HG03521 (cell line): ENCODE results near the gene VPS39.
A peak's percentile ranks its signal among the peaks of the same experiment; 100 is the strongest.
"Not testable (repeated sequence)": the region's sequence is repeated elsewhere in the genome, so short reads cannot be mapped to it uniquely, and the experiment has no call there.

Source experiments
- ATAC-seq: cut with Tn5 transposase; IDR thresholded peaks from one replicate; pipeline ENCODE4 v1.9.1; 2021; ENCODE audit warnings: mild to moderate bottlenecking, moderate library complexity; ENCODE audit not compliant: unreplicated experiment

VPS39 gene, protein sequence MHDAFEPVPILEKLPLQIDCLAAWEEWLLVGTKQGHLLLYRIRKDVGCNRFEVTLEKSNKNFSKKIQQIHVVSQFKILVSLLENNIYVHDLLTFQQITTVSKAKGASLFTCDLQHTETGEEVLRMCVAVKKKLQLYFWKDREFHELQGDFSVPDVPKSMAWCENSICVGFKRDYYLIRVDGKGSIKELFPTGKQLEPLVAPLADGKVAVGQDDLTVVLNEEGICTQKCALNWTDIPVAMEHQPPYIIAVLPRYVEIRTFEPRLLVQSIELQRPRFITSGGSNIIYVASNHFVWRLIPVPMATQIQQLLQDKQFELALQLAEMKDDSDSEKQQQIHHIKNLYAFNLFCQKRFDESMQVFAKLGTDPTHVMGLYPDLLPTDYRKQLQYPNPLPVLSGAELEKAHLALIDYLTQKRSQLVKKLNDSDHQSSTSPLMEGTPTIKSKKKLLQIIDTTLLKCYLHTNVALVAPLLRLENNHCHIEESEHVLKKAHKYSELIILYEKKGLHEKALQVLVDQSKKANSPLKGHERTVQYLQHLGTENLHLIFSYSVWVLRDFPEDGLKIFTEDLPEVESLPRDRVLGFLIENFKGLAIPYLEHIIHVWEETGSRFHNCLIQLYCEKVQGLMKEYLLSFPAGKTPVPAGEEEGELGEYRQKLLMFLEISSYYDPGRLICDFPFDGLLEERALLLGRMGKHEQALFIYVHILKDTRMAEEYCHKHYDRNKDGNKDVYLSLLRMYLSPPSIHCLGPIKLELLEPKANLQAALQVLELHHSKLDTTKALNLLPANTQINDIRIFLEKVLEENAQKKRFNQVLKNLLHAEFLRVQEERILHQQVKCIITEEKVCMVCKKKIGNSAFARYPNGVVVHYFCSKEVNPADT

DNA sequence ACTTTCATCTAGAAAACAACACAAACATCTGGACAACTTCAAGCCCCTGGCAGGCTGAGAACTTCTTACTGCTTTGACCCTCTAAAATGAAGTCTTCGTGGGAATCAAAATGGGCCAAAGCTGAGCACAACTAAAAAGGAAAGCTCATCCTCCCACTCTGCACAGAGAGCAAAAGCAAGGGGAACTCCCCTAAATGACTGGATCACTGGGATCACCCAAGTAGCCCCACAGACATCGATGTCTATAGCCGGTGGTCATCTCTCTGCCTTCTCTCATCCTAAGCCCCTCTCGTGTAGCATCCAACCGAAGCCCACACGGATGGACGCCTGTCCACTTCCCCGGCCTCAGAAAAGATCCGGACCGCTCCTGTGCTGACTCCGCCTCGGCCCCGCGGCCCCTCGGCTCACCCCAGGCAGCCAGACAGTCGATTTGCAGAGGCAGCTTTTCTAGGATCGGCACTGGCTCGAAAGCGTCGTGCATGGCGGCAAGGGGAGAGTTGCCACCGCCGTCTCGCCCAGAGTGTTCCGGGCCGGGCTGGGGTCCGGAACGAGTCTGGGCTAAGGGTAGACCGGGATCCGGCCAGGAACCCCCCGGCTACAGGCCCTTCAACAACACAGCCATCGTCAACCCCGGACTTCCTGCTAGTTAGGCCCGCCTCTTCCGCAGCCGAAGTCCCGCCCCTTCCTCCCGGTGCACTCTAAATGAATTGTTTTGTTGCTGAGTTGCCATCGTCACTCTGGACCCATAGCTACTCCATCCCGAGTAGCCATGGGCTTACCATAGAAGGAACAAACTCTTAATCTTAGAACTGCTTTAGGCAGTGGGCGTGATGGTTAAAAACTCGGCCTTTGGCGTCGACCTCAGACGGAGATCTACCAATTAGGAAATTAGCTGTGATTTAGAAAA lies at the start of gene VPS39:
TSS of gene VPS39 (minus strand) at position 631 of the 906 bp plus-strand sequence. CDS start at position 480, 151 bp downstream.
- peak; percentile 89 for ATAC-seq

DNA sequence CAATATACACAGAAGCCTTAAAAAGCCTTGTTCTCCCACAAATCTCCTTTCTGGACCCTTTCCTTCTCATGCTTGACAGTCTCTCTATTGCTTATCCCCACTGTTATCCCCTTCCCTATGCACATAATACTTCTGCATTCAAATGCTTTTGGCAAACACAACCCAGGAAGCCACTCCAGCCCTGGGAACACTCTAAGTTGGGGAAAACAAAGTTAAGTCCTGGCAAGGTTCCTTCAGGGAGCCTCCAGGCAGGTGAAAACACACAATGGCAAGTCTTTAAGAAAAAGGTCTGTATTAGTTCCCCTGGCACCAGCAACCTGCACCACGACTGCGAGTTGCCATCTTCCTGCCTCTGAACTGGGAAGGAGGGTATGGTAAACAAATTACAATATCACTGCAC lies 45.2 kb upstream of the VPS39 start:
- ATAC-seq, result no peak

DNA sequence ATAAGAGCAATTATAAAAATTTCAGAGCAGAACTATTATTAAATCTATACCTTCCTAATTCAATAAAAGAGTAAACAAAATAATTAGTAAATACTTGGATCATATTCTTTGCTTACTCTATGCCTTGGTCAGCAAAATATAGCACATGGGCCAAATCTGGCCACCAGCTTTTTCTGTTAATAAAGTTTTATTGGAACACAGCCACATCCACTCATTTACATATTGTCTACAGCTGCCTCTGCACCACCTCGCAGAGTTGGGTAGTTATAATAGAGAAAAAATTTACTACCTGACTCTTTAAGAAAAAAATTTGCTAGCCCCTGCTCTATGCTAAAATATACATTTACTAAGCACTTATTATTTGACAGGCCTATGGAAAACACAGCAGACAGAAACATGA lies 32.7 kb upstream of the VPS39 start:
- no peak for ATAC-seq

DNA sequence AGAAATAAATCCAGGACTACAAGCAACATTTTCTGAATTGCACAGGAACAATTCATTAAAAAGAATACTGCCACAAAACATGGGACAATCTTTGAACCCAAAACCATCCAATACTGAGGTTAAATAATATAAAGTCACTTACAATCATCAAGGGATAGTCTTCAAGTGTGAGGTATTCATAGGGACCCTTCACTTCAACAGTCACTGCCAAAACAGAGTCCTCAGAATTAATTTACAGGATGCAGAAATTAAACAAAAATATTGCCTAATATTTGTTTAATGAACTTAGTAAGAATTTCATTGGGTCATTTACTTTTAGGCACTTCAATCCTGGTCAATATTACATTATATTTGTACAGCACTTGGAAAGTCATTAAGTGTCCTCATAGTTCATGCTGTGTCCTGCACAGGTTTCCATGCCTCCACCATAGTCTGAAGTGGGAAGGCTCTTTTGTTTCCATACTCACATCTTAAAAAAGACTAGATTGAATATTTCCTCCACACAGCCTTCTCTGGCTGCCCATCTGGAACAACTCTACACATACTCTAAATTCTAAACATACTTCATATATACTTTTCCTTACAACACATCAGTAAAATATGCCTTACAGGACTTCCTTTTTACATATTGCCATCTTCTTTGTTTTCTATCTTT lies 31.6 kb upstream of the VPS39 start:
- no peak for ATAC-seq

DNA sequence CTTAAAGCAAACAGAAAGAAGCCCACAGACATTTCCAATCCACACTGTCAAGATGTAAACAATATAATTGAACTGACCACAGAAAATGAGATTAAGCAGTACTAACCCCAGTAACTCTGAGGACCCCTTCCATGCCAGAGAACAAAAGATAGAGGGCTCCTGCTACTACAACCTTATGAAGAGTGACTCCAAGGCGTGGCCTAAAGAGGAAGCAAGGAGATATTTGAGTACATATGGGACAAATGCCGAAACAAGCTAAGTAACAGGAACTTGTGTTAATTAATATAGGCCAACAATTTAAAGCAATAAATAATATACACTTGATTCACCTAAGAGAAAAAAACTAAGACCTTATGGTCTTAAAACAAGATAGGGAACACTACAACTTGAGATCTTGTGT lies 25.0 kb upstream of the VPS39 start:
- no peak for ATAC-seq

DNA sequence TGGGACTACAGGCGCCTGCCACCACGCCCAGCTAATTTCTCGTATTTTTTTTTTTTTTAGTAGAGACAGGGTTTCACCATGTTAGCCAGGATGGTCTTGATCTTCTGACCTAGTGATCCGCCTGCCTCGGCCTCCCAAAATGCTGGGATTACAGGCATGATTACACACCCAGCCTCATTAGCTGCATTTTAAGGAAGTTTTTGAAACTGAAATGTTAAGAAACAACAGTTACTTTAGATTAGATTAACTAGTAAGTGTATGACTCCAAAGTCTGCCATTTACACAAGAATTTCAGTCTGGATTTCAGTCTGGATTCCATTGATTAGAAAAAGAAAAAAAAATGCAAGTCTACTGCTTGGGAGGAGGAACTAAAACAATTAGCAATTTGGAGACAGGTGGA lies 24.5 kb upstream of the VPS39 start:
- no peak for ATAC-seq

DNA sequence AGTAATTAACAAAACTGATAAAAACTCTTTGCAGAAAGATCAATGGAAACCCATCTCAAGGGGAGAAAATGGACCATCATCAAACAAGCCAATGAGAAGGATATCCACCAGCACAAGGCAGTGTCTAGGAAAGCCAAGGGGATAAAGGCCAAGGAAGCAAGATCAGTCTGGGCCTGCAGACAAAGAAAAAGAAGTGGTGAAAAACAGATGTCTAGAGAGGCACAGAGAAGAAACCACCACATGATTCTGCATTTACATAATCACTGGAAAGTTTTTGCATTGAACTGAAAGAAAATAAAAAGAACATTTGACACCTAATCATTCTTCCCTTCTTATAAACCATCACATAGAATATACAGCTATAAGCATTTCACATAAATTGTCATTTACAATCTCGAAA lies 23.0 kb upstream of the VPS39 start:
- ATAC-seq, result no peak

DNA sequence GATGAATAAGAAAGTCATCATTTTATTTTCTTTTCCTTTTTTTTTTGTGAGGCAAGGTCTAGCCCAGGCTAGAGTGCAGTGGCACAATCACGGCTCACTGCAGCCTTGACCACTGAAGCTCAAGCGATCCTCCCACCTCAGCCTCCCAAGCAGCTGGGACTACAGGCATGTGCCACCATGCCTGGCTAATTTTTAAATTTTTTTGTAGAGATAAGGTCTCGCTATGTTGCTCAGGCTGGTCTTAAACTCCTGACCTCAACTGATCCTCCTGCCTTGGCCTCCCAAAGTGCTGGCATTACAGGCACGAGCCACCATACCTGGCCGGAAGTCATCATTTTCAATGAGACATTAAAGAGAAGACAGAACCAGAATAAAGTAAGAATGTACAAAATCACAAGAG lies 20.9 kb upstream of the VPS39 start:
- ATAC-seq, result not testable (repeated sequence)

DNA sequence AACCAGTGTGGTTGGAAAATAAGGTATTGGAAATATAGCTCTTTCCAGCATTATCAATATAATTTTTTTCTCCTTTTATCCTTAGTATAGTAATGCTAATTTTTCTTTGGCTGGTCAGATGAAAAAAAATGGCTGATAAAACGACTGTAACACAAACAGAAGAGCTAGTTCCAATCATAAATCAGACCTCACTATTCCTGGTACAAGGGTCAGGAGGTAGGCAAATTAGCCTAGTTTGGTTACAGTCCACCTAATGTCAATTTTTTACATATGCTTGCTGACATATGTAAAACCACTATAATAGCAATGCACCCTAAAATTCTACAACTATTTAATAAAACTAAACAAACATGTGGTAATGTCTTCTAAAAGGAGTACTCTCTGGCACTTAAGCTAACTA lies 19.9 kb upstream of the VPS39 start:
- no peak for ATAC-seq

DNA sequence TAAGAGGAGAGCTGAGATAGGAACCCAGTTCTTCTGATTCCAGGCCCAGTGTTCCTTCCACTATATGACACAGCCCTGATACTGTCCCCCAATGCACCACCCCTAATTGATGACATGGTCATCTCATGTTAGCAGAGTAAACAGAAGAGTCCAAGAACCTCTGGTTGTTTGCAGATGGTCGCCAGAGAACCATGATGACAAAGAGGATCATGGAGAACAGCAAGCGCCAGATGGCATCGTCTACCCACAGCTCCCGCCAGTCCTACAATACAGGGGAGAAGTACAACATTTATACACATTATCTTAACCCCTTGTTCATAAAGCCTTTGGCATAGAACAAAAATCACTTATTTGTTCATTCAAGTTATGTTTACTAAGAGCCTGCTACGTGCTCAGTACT lies 18.5 kb upstream of the VPS39 start:
- no peak for ATAC-seq

DNA sequence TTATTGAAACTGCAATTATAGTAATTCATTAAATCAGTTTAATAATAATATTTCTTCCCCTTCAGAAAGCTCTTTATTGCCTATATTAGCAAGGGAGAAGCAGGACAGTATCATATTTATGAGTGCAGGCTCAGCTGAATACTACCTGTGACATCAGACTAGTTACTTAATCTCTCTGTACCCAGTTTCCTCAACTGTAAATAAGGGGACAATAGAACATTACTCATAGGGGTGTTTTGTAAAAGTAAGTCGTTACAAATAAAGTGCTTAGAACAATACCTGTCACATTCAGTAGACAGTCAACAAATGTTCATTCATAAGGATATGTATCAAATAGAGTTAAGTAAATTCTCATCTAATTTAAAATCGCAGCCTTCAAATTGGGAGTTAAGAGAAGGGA lies 12.1 kb upstream of the VPS39 start:
- ATAC-seq, result no peak

DNA sequence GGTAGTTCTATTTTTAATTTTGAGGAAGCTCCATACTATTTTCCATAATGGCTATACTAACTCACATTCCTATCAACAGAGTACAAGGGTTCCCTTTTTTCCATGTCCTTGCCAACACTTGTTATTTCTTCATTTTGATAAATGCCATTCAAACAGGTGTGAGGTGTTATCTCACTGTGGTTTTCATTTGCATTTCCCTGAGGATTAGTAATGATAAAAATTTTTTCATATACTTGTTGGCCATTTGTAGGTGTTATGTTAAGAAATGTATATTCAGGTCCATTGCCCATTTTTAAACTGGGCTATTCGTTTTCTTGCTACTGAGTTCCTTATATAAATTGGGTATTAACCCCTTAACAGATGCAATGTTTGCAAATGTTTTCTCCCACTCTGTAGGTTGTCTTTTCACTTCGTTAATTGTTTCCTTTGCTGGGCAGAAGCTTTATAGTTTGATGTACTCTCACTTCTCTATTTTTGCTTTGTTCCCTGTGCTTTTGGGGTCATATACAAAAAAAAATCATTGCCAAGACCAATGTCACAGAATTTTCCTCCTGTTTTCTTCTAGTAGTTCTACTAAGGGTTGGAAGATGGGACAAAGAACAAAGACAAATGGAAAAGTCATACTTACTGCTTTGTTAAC lies 11.0 kb upstream of the VPS39 start:
- ATAC-seq, result no peak

DNA sequence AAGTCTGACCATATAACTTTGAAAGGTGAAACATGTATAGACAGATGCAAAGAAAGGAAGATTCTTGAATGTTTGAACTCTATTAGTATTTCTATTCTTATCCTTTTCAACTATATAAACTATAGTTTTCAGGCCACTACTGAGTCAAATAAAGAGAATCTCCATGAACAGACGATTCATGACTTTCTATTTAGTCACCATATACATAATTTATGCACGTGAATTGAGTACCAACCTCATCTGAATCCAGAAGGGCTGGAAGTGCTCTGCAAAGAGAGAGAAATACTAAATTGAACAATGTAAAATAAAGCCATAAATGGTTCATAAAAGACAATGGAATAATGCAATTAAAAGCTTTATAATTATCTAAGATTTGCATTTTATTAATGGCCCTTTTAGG lies 9.5 kb upstream of the VPS39 start:
- no peak for ATAC-seq

DNA sequence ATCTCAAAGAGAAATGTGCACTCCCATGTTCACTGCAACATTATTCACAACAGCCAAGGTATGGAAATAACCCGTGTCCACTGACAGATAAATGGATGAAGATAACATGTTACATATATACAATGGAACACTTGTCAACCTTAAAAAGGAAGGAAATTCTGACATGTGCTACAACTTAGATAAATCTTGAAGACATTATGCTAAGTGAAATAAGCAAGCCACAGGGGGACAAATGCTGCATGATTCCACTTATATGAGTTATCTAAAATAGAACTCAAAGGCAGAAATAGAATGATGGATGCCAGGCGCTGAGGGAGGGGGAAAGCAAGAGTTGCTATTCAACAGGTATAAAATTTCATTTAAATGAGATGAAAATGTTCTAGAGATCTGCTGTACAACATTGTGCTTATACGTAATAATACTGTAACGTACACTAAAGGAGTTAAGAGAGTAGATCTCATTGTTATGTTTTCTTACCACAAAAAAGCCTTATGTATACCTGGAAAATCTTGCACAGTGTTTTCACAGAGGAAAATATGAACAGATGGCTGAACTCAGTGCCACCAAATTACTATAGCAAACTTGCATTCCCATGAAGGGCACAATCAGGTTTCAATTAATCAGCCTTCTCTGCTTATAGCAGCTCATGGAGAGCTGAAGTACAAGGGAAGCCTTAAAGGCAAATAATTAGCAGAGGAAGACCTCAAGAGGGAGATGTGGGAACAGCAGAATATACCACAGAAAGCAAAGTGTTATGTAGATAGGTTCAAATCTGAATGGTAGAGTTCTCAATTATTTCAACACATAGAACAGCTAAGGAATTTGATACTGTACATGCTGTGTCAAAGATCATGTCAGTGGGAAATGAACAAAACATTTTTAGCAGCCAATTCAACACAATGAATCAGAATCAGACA lies 8.1 kb upstream of the VPS39 start:
- ATAC-seq, result no peak

DNA sequence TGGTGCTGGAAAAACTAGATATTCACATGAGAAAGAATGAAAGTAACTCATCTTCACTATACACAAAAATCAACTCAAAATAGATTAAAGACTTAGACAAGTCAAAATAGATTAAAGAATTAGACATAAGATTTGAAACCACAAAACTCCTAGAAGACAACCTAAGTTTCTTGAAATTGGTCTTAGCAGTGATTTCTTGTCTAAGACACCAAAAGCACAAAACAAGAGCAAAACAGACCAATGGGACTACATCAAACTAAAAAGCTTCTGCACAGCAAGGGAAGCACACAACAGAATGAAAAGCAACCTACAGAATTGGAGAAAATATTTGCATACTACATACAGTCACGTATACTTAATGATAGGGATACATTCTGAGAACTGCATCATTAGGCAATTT lies 6.5 kb upstream of the VPS39 start:
- ATAC-seq, result no peak

DNA sequence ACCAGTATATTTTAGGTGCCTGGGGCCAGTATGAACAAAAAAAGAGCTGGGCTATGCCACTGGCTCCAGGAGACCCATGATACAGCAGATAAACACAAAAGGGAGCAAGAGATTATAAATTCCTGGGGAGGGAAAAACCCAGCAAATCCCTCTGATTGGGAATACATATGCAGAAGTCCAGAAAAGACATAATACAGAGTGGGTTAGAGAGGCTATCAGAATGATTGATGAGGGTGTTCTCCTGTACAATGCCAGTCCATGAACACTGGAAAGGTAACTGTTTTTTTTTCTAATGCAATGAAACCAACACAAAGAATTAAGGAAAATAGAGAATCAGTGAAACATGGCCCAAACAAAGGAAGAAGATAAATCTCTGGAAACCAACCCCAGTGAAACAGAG lies 5.4 kb upstream of the VPS39 start:
- no peak for ATAC-seq

DNA sequence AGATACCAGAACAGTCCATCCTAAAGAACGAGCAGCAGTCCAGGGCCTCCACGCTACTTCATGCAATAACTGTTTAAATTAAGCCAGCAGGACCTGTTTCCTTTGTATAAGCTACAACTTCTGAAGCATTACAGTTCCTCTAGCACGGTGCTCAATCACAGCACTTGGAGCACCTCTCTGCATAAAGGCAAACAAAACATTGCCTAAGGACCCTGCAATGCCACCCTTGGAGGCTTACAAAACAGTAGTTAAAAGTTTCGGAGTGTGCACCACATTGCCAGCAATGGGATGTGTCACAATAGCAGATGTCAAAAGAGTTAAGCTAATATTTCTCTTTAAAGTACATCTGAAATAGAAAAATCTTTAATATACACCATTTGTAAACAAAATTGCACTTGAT lies 2.6 kb upstream of the VPS39 start:
- no peak for ATAC-seq

DNA sequence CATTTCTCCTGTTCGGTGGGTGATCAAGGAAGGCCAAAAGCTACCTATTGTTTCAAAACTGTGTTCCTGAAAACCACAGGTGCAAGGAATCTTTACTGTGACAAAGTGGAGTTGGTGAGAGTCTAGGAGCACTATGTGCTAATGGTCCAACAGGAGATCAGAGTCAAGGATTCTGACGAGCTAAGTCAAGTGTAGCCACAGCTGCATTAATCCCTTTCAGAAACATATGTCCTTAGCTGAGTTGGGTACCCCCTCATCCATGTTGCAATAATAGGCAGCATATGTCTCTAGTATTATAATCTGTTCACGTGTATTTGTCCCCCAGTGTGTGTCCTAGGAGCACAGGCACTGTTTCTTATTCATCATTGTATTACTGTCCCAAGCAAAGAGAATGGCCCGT lies 1.7 kb downstream of the VPS39 start:
- ATAC-seq, result no peak

DNA sequence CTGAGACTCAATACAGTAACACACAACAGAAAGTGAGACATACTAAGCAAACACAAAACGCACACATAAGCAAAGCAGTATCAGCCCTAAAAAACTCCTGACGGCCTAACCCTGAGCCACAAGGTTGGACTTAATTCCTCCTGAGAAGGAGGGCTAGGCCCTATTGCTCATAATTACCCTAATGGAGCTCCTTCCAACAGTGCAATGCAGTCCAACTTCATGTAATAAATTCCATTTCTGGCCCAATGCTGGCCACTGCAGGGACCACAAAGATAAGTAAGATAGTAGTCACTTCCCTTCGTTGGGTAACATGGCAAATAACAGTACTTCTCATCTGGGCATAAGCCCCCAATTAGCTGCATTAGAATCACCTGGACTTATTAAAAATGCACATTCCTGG lies 4.2 kb downstream of the VPS39 start:
- ATAC-seq, result no peak
